GM23338 (cell line): Measurements from ENCODE around the gene TMEM98.

ENCODE experiments used
- CREB1 ChIP-seq: fragments of 250-450 bp; sonication (Bioruptor Pico); IDR thresholded peaks from 2 replicates; pipeline ENCODE4 v1.5.0; 2020; ENCODE audit warnings: low read depth, mild to moderate bottlenecking, moderate library complexity
- CTCF ChIP-seq, 2 experiments: fragments of 200-600 bp in 1 of 2; sonication (generic) in 1 of 2; conservative IDR thresholded peaks; 2 replicates each; pipeline versions ENCODE4 v1.5.1 to v1.6.1; 2016 to 2017; ENCODE audit warnings: antibody characterized with exemption in 2 of 2, low read depth in 2 of 2, mild to moderate bottlenecking in 2 of 2, moderate library complexity in 1 of 2
- ETS1 ChIP-seq: IDR thresholded peaks from 2 replicates; pipeline ENCODE4 v1.6.1; 2016; ENCODE audit warnings: antibody characterized with exemption
- EZH2 ChIP-seq: fragments of 200-600 bp; sonication (generic); IDR thresholded peaks from one replicate; pipeline ENCODE4 v1.8.0; 2017; ENCODE audit warnings: antibody characterized with exemption, mild to moderate bottlenecking, low read depth; ENCODE audit not compliant: unreplicated experiment
- EZH2phosphoT487 ChIP-seq: fragments of 200-600 bp; sonication (generic); IDR thresholded peaks from one replicate; pipeline ENCODE4 v1.8.1; 2018; ENCODE audit warnings: antibody characterized with exemption; ENCODE audit not compliant: unreplicated experiment
- JUNB ChIP-seq: IDR thresholded peaks from one replicate; pipeline ENCODE4 v1.6.1; 2016; ENCODE audit warnings: antibody characterized with exemption; ENCODE audit not compliant: unreplicated experiment
- POLR2AphosphoS5 ChIP-seq: IDR thresholded peaks from 2 replicates; pipeline ENCODE4 v1.6.1; 2016; ENCODE audit warnings: antibody characterized with exemption, low read depth
- REST ChIP-seq: IDR thresholded peaks from one replicate; pipeline ENCODE4 v1.6.1; 2018; ENCODE audit warnings: antibody characterized with exemption; ENCODE audit not compliant: unreplicated experiment
- STAT1 ChIP-seq: IDR thresholded peaks from one replicate; pipeline ENCODE4 v1.6.1; 2016; ENCODE audit warnings: antibody characterized with exemption; ENCODE audit not compliant: unreplicated experiment
- ZNF331 ChIP-seq: fragments of 250-450 bp; sonication (Bioruptor Pico); IDR thresholded peaks from 2 replicates; pipeline ENCODE4 v1.5.0; 2020; ENCODE audit warnings: low read depth, mild to moderate bottlenecking, moderate library complexity

GRCh38 chr17:32992321-32993033 lies 64.5 kb downstream of the TMEM98 start:
- TF ChIP-seq CTCF (conservative IDR thresholded peaks at IDR 0.05; ENCODE audit: low read depth in 2 of 2) (no peak), REST (no peak), POLR2AphosphoS5 (no peak), JUNB (no peak), EZH2 (no peak), ETS1 (no peak), EZH2phosphoT487 (no peak), ZNF331 (CRISPR knock-in tag) (no peak), CREB1 (no peak), STAT1 (no peak)
